ENCODE results near the gene EIF4G3.

EIF4G3 gene

GRCh38 chr1:20987831-20988825, 188.6 kb downstream of the EIF4G3 start:
- DNase-seq: no peak

- DNase-seq: no peak
Measured at GRCh38 chr1:20983297-20983889, 193.3 kb downstream of the EIF4G3 start.

GRCh38 chr1:20982316-20982715, 194.4 kb downstream of the EIF4G3 start:
- DNase-seq: no peak

- no peak for DNase-seq
Measured at GRCh38 chr1:20981915-20982314, 194.8 kb downstream of the EIF4G3 start.

- no peak for DNase-seq
Measured at GRCh38 chr1:20980051-20980450, 196.6 kb downstream of the EIF4G3 start.

- no peak for DNase-seq
Measured at GRCh38 chr1:20978413-20978812, 198.3 kb downstream of the EIF4G3 start.

GRCh38 chr1:20975668-20976067, 201.0 kb downstream of the EIF4G3 start:
- DNase-seq: no peak

GRCh38 chr1:20974951-20975350, 201.7 kb downstream of the EIF4G3 start:
- no peak for DNase-seq

- no peak for DNase-seq
Measured at GRCh38 chr1:20974069-20974468, 202.6 kb downstream of the EIF4G3 start.

- no peak for DNase-seq
Measured at GRCh38 chr1:20972855-20973254, 203.8 kb downstream of the EIF4G3 start.

- no peak for DNase-seq
Measured at GRCh38 chr1:20964540-20965484, 211.9 kb downstream of the EIF4G3 start.

- no peak for DNase-seq
Measured at GRCh38 chr1:20962576-20963258, 214.0 kb downstream of the EIF4G3 start.

- no peak for DNase-seq
Measured at GRCh38 chr1:20958430-20958829, 218.3 kb downstream of the EIF4G3 start.

GRCh38 chr1:20956272-20956671, 220.4 kb downstream of the EIF4G3 start:
- no peak for DNase-seq

- DNase-seq: no peak
Measured at GRCh38 chr1:20950679-20951078, 226.0 kb downstream of the EIF4G3 start.

- no peak for DNase-seq
Measured at GRCh38 chr1:20949871-20950590, 226.7 kb downstream of the EIF4G3 start.

GRCh38 chr1:20948101-20948500, 228.6 kb downstream of the EIF4G3 start:
- no peak for DNase-seq

GRCh38 chr1:20947409-20947808, 229.3 kb downstream of the EIF4G3 start:
- DNase-seq: no peak

GRCh38 chr1:20936621-20937020, 240.1 kb downstream of the EIF4G3 start:
- no peak for DNase-seq

- DNase-seq: no peak
Measured at GRCh38 chr1:20936216-20936615, 240.5 kb downstream of the EIF4G3 start.

GRCh38 chr1:20935717-20936116, 241.0 kb downstream of the EIF4G3 start:
- no peak for DNase-seq

Measured in stimulated activated CD4-positive, alpha-beta T cell treated with anti-CD3 and anti-CD28 coated beads, Interleukin-4, amount 100 ng/mL, for 4 hours (primary cell).